ENCODE results near the gene PRKAR2B. TPM values are rescaled to one million over a fixed set of nuclear protein-coding genes. Genes with fewer than 3 reads are reported as not detected.
"Not testable (repeated sequence)": the region's sequence is repeated elsewhere in the genome, so short reads cannot be mapped to it uniquely, and the experiment has no call there.

PRKAR2B gene
- total RNA-seq, 4 donors from 2014 or later = 33.1 to 54.6 (median 51.5) TPM

DNA sequence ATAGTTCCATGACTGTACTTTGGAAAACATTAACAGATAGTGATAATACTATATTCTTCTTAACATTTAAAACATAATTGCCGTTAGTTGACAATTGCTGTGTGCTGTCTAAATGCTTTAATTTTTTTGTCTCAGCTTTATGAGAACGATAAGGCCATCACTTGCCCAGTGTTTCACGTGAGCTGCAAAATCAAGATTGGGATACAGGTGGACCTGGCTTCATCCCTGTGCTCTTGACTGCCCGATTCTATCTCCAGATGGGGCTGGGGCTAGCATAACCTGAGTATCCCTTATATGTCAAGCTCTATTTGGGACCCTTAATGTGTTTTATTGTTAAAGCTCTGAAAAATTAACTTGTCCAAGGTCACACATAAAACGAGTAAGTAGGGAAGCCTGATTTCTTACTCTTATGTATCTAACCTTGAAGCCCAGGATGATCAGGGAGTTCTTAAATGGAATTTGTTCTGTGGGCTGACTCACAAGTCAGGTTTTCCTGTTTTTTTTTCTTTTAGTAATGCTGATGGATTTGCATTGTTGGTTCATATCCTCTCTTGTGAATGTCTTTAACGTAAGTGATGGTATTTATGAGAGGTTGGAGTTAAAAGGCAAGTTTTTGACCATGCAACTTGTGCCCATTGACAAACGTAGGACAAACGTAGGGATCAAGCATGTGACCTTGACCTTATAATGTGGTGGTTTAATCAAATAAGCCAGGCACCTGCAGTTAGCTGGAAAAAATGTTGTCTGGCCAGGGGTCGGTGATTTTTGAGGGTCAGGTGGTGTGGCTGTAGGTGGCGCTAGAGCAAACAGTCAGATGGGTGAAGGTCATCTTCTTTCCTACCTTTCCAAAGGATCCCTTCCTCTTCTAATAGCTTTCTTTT is 3.6 kb downstream of the PRKAR2B start:
- 90 to 92% methylated on average over 10 of the region's 10 CpGs for WGBS, 2 donors
- Histone ChIP-seq H3K36me3 (no peaks in the 10 kb centered on the region), H3K4me3 (no peak overlapping the region), H3K27me3 (no peaks in the 10 kb centered on the region), H3K27ac (no peak overlapping the region), H3K4me1 (peaks cover 0 to 26% (median 5%) of the 10 kb centered on the region in 4 donors), H3K9me3 (no peaks in the 10 kb centered on the region)
- DNase-seq (ENCODE audit: low spot score in 2 of 2) = no peak
- TF ChIP-seq, protein P1, sequence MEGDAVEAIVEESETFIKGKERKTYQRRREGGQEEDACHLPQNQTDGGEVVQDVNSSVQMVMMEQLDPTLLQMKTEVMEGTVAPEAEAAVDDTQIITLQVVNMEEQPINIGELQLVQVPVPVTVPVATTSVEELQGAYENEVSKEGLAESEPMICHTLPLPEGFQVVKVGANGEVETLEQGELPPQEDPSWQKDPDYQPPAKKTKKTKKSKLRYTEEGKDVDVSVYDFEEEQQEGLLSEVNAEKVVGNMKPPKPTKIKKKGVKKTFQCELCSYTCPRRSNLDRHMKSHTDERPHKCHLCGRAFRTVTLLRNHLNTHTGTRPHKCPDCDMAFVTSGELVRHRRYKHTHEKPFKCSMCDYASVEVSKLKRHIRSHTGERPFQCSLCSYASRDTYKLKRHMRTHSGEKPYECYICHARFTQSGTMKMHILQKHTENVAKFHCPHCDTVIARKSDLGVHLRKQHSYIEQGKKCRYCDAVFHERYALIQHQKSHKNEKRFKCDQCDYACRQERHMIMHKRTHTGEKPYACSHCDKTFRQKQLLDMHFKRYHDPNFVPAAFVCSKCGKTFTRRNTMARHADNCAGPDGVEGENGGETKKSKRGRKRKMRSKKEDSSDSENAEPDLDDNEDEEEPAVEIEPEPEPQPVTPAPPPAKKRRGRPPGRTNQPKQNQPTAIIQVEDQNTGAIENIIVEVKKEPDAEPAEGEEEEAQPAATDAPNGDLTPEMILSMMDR (IDR thresholded peaks at IDR 0.05) = no peak
- no peak for TF ChIP-seq EP300 (IDR thresholded peaks at IDR 0.05)
- no peak for TF ChIP-seq POLR2A (IDR thresholded peaks at IDR 0.05)

DNA sequence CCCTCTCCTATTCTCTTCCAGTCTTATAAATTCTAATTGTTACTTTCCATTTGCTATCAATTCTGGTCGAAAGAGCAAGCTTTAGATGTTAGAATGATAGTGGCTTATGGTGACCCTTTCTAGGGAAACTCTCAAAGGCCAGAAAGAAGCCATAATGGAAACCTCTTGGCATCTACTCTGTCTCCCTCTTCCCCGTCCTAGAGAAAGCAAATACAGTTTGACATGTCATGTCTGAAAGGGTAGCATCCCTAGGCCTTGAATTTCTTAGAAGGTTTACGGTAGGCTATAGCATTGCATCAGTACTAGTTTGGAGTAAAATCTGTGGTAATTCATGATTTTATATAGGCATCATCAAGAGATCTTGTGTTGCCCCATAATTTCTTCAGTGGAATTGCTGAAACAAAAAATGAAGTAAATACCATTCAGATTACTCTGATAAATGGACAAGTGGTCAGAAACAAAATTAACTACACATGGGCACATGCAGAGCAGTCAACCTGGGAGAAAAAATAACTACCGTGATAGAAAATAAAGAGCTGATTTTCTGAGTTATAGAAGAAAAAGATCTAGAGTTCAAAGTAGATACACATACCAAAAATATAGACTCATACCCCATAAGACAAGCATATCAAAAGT is 4.4 kb downstream of the PRKAR2B start:
- TF ChIP-seq EP300 (IDR thresholded peaks at IDR 0.05) = no peak
- no peak for TF ChIP-seq POLR2A (IDR thresholded peaks at IDR 0.05)
- Histone ChIP-seq H3K4me1 (peaks cover 0 to 21% (median 5%) of the 10 kb centered on the region in 4 donors), H3K9me3 (no peaks in the 10 kb centered on the region), H3K27ac (no peak overlapping the region), H3K4me3 (no peak overlapping the region), H3K27me3 (no peaks in the 10 kb centered on the region), H3K36me3 (no peaks in the 10 kb centered on the region)
- 99% methylated on average over 4 of the region's 4 CpGs for WGBS, 2 donors
- DNase-seq (ENCODE audit: low spot score in 2 of 2) = no peak

DNA sequence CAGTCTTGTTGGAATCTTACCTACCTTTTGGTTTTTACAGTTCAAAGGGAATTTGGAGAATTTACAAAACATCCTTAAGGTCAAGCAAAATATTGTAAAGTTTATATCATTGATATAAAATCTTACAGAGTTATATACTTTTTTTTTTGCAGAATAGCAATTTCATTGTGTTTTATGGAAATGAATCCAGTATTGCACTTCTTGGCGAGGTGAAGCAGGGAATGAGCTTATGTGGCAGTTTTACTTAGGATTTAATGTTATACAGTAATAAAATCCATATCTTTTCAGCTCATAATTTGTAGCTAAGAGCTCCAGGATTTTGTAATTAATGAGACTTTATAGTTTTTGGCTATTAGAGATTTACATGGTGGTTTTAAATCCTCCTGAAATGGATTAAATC is 5.0 kb downstream of the PRKAR2B start:
- 96 to 98% methylated on average over 1 of the region's 1 CpG for whole genome bisulfite sequencing, 2 donors
- no peaks in the 10 kb centered on the region for H3K27me3 ChIP-seq
- no peak overlapping the region for H3K4me3 ChIP-seq
- no peak for DNase-seq (ENCODE audit: low spot score in 2 of 2)
- no peaks in the 10 kb centered on the region for H3K36me3 ChIP-seq
- no peaks in the 10 kb centered on the region for H3K9me3 ChIP-seq
- TF ChIP-seq EP300 (IDR thresholded peaks at IDR 0.05) (no peak), POLR2A (IDR thresholded peaks at IDR 0.05) (no peak)
- TF ChIP-seq, protein P1 (IDR thresholded peaks at IDR 0.05) = no peak
- peaks cover 0 to 19% (median 5%) of the 10 kb centered on the region in 4 donors for H3K4me1 ChIP-seq
- no peak overlapping the region for H3K27ac ChIP-seq

DNA sequence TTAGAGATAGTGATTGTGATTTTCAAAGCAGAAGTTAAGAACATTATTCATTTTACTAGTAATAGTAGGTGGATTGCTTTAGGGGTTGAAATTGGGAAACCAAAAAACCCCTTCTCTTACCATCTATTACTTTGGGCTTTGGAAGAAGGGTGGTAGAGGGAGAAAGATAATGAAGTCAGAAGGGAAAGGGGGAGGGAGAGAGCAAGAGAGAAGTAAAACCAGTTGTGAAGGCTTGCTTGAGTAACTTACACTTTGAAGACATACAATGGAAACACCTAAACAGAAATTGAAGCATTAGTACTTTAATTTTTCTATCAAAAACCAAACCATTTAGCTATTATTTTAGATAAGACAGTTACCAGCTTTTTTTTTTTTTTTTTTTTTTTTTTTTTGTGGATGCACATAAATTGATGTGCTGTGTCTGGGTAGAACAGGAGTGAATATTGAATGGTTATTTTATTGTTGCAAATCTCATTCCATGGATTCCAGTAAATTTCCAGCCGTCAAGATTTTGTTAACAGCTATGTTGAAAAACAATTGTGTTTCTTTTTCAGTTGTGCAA is 5.5 kb downstream of the PRKAR2B start:
- Histone ChIP-seq H3K36me3 (no peaks in the 10 kb centered on the region), H3K4me1 (peaks cover 0 to 18% (median 5%) of the 10 kb centered on the region in 4 donors)
- DNase-seq (ENCODE audit: low spot score in 2 of 2) = no peak

DNA sequence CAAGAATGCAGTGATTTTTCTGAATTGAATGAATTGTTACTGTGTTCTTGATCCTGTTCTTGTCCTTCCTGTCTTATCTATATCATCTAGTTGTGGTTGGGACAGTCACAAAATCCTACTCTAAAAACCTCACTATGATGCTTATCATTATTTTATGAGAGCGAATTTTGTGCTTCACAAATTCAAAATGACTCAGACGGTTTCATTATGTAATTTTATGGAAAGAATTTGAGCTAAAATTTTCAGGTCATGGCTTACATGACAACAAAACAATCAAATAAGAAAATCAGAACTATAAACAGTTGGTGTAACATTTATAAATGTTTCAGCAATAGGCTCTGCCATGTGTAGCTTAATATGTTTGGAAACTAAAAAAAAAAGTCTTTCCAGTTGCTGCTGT is 6.9 kb downstream of the PRKAR2B start:
- Histone ChIP-seq H3K9me3 (no peaks in the 10 kb centered on the region), H3K36me3 (no peaks in the 10 kb centered on the region), H3K4me1 (peaks cover 0 to 5% (median under 1%) of the 10 kb centered on the region in 4 donors), H3K4me3 (no peak overlapping the region), H3K27me3 (no peaks in the 10 kb centered on the region), H3K27ac (no peak overlapping the region)
- TF ChIP-seq EP300 (IDR thresholded peaks at IDR 0.05) = no peak
- TF ChIP-seq, protein P1 (IDR thresholded peaks at IDR 0.05) = no peak
- 50 to 53% methylated on average over 2 of the region's 2 CpGs for WGBS, 2 donors
- DNase-seq (ENCODE audit: low spot score in 2 of 2) = no peak

More for the DNA sequence above, 5.5 kb downstream of the PRKAR2B start:
- Histone ChIP-seq H3K9me3 (no peaks in the 10 kb centered on the region), H3K27ac (no peak overlapping the region), H3K4me3 (no peak overlapping the region), H3K27me3 (no peaks in the 10 kb centered on the region)
- WGBS, 2 donors = 38 to 63% methylated on average over 1 of the region's 1 CpG
- TF ChIP-seq POLR2A (IDR thresholded peaks at IDR 0.05) = no peak
- no peak for TF ChIP-seq EP300 (IDR thresholded peaks at IDR 0.05)
- TF ChIP-seq, protein P1 (IDR thresholded peaks at IDR 0.05) = no peak

DNA sequence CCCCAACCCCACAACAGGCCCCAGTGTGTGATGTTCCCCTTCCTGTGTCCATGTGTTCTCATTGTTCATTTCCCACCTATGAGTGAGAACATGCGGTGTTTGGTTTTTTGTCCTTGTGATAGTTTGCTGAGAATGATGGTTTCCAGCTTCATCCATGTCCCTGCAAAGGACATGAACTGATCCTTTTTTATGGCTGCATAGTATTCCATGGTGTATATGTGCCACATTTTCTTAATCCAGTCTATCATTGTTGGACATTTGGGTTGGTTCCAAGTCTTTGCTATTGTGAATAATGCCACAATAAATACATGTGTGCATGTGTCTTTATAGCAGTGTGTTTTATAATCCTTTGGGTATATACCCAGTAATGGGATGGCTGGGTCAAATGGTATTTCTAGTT is 10.5 kb downstream of the PRKAR2B start:
- H3K4me3 ChIP-seq; H3K9me3 ChIP-seq; H3K36me3 ChIP-seq; H3K27me3 ChIP-seq; H3K4me1 ChIP-seq; DNase-seq (ENCODE audit: low spot score in 2 of 2); H3K27ac ChIP-seq: not testable (repeated sequence)
- 85 to 100% methylated on average over 1 of the region's 1 CpG for WGBS, 2 donors

DNA sequence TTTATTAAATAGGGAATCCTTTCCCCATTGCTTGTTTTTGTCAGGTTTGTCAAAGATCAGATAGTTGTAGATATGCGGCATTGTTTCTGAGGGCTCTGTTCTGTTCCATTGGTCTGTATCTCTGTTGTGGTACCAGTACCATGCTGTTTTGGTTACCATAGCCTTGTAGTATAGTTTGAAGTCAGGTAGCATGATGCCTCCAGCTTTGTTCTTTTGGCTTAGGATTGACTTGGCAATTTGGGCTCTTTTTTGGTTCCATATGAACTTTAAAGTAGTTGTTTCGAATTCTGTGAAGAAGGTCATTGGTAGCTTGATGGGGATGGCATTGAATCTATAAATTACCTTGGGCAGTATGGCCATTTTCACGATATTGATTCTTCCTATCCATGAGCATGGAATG is 11.6 kb downstream of the PRKAR2B start:
- H3K27me3 ChIP-seq; DNase-seq (ENCODE audit: low spot score in 2 of 2); H3K4me3 ChIP-seq; H3K36me3 ChIP-seq; H3K27ac ChIP-seq; H3K4me1 ChIP-seq; H3K9me3 ChIP-seq: not testable (repeated sequence)
- 95 to 97% methylated on average over 3 of the region's 3 CpGs for WGBS, 2 donors

All from tibial nerve (tissue), 4 donors.